Measurements from ENCODE around the gene SLC39A10. TPM values are rescaled to one million over a fixed set of nuclear protein-coding genes. Genes with fewer than 3 reads are reported as not detected.
"Not testable (repeated sequence)": the region's sequence is repeated elsewhere in the genome, so short reads cannot be mapped to it uniquely, and the experiment has no call there.

The SLC39A10 gene
- total RNA-seq, 1 experiment from 2014 or later = 167 TPM

- DNase-seq (ENCODE audit: low spot score) (no peak), ATAC-seq (no peak)
- POLR2A ChIA-PET = no interaction called here
Measured at GRCh38 chr2:195687320-195688086, 30.5 kb downstream of the SLC39A10 start.

GRCh38 chr2:195692531-195692930, 35.5 kb downstream of the SLC39A10 start:
- POLR2A ChIA-PET; DNase-seq (ENCODE audit: low spot score); H3K4me3 Mint-ChIP-seq: not testable (repeated sequence)

More at GRCh38 chr2:195687320-195688086, 30.5 kb downstream of the SLC39A10 start:
- Mint-ChIP-seq H3K4me3 (no peak overlapping the region), H3K36me3 (peaks cover 17% of the 10 kb centered on the region), H3K9me3 (peaks cover 7% of the 10 kb centered on the region; the same call in 1 of the 2 replicates), H3K4me1 (peaks cover 53% of the 10 kb centered on the region), H3K27ac (peak overlapping the region; percentile 13; the same call in 1 of the 2 replicates), H3K27me3 (ENCODE audit: low read depth) (no peaks in the 10 kb centered on the region)
- CTCF ChIA-PET = interaction anchor here (1.7 to 2.6 kb wide), 2 partner anchors 14 to 15 kb away, joined by 4 to 9 read pairs; no protein-coding TSS in a partner anchor
- TF ChIP-seq MXD4 (CRISPR knock-in tag; IDR thresholded peaks at IDR 0.05; ENCODE audit: borderline replicate concordance) (no peak), ATF3 (CRISPR knock-in tag; conservative IDR thresholded peaks at IDR 0.05) (no peak), GTF2I (CRISPR knock-in tag; conservative IDR thresholded peaks at IDR 0.05) (no peak), ETV6 (CRISPR knock-in tag; IDR thresholded peaks at IDR 0.05) (no peak), ZNF317 (CRISPR knock-in tag; IDR thresholded peaks at IDR 0.05; ENCODE audit: borderline replicate concordance, low read depth) (no peak), NR1H2 (CRISPR knock-in tag; IDR thresholded peaks at IDR 0.05) (no peak), EMX1 (CRISPR knock-in tag; IDR thresholded peaks at IDR 0.05) (no peak), SMAD4 (CRISPR knock-in tag; IDR thresholded peaks at IDR 0.05) (no peak), USF1 (CRISPR knock-in tag; IDR thresholded peaks at IDR 0.05) (no peak), HMGA2 (CRISPR knock-in tag; IDR thresholded peaks at IDR 0.05) (no peak), NFE2L1 (CRISPR knock-in tag; IDR thresholded peaks at IDR 0.05) (no peak), MYBL2 (CRISPR knock-in tag; IDR thresholded peaks at IDR 0.05) (no peak)

GRCh38 chr2:195694553-195694952, 37.5 kb downstream of the SLC39A10 start:
- TF ChIP-seq ARID4B (CRISPR knock-in tag; IDR thresholded peaks at IDR 0.05; ENCODE audit: borderline replicate concordance) (no peak), TCF7 (CRISPR knock-in tag; IDR thresholded peaks at IDR 0.05; ENCODE audit: low read depth) (no peak), E2F4 (CRISPR knock-in tag; IDR thresholded peaks at IDR 0.05; ENCODE audit: borderline replicate concordance, low read depth) (no peak), TP53 (CRISPR knock-in tag; IDR thresholded peaks at IDR 0.05) (no peak), ATF1 (CRISPR knock-in tag; IDR thresholded peaks at IDR 0.05) (no peak), NR1H2 (CRISPR knock-in tag; IDR thresholded peaks at IDR 0.05) (no peak), ZNF263 (CRISPR knock-in tag; IDR thresholded peaks at IDR 0.05; ENCODE audit: low read depth) (no peak)
- Mint-ChIP-seq H3K27ac (peak overlapping the region; percentile 90), H3K9me3 (peaks cover 11% of the 10 kb centered on the region; the same call in 1 of the 2 replicates), H3K36me3 (peaks cover 21% of the 10 kb centered on the region), H3K4me3 (0 out of 2 replicates have a peak overlapping the region, but pooled peaks have one; percentile 1), H3K27me3 (ENCODE audit: low read depth) (no peaks in the 10 kb centered on the region), H3K4me1 (peaks cover 55% of the 10 kb centered on the region)
- no peak for DNase-seq (ENCODE audit: low spot score)
- POLR2A ChIA-PET = no interaction called here
- peak; percentile 60 for ATAC-seq
- CTCF ChIA-PET = interaction anchor here (2.1 kb wide), 1 partner anchor 22 kb away, joined by 8 read pairs; no protein-coding TSS in a partner anchor

More at GRCh38 chr2:195692531-195692930, 35.5 kb downstream of the SLC39A10 start:
- H3K36me3 Mint-ChIP-seq = peaks cover 17% of the 10 kb centered on the region
- peaks cover 53% of the 10 kb centered on the region for H3K4me1 Mint-ChIP-seq
- ATAC-seq; H3K9me3 Mint-ChIP-seq; CTCF ChIA-PET; H3K27ac Mint-ChIP-seq; H3K27me3 Mint-ChIP-seq (ENCODE audit: low read depth): not testable (repeated sequence)
